Brain pericyte (primary cell): ENCODE results near the gene CCDC188.

ENCODE experiments used
- DNase-seq: peaks from one replicate; pipeline ENCODE4 v3.0.0-alpha.2; 2012; ENCODE audit warnings: low read depth, low spot score

Gene CCDC188

GRCh38 chr22:20135265-20135664 is 15.6 kb downstream of the CCDC188 start:
- DNase-seq = no peak

DNA sequence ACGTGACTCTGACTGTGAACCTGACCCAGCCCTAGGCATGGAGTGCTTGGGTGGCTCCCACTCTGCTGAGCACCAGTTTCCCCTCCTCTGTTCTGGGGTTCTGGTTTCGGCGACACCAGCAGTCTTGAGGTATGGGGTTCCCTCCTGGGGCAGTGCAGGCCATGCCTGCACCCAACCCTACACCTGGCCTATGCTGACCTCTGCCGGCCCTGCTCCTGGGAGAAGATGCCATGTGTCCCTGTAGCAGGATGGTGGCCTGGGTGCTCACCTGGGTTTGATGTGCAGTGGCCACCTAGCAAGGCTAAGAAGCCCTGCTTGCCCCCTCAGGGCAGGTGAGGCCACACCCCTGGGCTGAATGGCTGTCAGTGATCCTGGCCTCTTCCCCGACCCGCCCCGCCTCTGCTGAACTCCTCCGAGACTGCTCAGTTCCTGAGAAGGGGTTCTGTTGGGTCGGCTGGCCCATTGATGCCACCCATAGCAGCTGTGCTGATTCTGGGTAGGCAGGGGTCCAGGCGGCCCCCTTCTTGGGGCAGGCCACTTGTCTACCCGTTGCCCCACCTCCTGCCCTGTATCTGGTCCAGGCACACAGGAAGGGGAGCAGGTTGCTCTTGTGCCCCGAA is 16.8 kb downstream of the CCDC188 start:
- no peak for DNase-seq

GRCh38 chr22:20132686-20133246 is 18.1 kb downstream of the CCDC188 start:
- DNase-seq = no peak

GRCh38 chr22:20131859-20132685 is 18.8 kb downstream of the CCDC188 start:
- no peak for DNase-seq

DNA sequence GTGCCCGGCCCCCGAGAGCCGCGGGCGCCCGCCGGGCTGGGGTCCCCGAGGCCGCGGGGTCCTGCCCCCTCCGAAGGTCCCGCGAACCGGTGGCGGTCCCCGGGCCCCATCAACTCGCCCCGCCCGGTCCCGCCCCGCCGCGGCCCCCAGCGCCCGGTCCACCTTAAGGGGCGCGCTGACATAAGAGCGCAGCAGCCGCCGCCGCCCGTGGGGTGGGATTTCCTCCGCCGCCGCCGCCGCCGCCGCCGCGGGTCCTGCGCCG is 19.3 kb downstream of the CCDC188 start, which contains the start of gene ZDHHC8:
ZDHHC8 (plus strand) TSS at position 208 of the 262 bp plus-strand sequence. CDS start 144 bp downstream, outside the sequence.
- no peak for DNase-seq

GRCh38 chr22:20130731-20131596 is 19.9 kb downstream of the CCDC188 start:
- DNase-seq = no peak

DNA sequence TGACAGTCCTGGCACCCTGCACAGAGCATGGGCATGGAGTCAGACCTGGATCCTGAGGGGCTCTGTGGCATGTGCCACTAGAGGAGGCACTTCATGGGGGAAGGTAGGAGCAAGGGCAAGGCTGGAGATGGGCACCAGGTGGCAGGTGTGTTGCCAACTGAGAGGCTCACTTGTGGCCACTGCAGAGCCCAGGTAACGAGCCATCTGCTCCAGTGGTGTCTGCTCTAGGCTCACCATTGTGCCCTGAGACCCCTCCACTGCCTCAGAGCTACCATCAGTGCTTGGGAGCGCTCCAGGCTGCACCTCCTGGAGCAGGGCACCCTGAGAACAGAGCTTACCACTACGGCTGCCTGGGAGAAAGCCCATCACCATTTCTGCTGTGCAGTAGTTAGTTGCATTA is 20.5 kb downstream of the CCDC188 start:
- DNase-seq = no peak

GRCh38 chr22:20129747-20130014 is 21.2 kb downstream of the CCDC188 start:
- DNase-seq = no peak

DNA sequence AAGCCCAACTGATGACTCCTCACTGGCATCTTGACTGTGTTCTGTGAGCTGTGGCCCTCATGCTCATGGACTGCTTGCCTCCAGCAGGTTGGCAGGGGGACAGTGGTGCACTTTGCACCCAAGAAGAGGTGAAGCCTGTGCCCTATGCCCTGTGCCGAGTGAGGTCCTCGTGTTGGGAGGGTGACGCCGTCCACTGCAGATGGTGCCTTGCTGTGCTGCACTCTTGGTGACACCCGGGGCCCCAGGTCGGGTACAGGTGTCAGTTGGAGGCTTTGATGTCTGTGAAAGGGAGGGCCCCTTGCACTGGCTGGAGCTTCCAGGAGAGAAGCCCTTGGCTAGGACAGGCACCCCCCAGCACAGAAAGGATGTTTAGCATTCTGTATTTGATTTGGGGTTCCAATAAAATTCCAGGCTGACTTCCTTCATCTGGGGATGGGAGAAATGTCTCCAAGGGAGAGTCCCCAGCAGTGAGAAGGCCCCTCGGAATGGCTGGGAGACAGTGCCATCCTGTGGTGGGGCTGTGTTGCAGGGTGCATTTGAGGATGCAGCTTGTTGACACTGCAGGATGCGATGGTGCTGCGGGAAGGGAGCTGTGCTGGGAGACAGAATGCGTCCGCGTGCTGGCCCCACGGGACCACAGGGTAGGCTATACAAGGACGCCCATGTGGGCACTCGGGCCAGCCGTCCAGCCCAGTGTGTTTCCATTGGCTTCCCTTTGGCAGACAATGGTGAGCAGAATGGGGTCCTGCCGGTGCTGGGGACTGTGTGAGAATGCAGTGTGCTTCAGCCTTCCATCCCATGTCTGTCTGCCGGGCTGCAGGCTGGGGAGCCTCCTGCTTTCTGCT is 21.7 kb downstream of the CCDC188 start:
- no peak for DNase-seq

GRCh38 chr22:20128619-20128901 is 22.3 kb downstream of the CCDC188 start:
- DNase-seq = no peak

DNA sequence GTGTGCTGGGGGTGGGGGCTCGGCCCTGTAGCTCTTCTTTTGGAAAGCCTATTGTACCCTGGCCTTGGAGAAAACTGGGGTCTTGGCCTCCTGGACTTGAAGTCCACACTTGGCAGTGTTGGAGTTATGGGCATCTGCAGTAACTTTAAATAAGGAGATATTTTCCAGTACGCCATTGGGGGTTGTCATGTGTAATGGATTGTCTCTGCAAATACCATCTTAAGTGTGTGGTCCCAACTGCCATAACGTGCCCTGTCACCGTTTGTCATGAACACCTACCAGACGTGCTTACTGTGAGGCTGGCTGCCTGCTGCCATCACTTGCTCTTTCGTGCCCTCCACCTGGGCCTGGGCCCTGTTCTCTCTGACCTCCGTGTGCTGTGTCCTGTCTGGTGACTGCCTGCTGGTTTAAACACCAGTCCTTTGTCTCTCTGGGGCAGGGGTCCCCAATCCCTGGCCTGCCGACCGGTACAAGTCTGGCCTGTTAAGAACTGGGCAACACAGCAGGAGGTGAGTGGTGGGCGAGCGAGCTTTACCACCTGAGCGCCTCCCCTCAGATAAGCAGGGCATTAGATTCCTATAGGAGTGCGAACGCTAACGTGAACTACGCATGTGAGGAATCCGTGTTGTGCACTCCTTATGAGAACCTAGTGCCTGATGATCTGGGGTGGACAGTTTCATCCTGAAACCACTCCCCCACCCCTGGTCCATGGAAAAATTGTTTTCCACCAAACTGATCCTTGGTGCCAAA is 22.8 kb downstream of the CCDC188 start:
- DNase-seq = no peak

- DNase-seq = no peak
These were observed 23.5 kb downstream of the CCDC188 start for GRCh38 chr22:20127318-20127868.

DNA sequence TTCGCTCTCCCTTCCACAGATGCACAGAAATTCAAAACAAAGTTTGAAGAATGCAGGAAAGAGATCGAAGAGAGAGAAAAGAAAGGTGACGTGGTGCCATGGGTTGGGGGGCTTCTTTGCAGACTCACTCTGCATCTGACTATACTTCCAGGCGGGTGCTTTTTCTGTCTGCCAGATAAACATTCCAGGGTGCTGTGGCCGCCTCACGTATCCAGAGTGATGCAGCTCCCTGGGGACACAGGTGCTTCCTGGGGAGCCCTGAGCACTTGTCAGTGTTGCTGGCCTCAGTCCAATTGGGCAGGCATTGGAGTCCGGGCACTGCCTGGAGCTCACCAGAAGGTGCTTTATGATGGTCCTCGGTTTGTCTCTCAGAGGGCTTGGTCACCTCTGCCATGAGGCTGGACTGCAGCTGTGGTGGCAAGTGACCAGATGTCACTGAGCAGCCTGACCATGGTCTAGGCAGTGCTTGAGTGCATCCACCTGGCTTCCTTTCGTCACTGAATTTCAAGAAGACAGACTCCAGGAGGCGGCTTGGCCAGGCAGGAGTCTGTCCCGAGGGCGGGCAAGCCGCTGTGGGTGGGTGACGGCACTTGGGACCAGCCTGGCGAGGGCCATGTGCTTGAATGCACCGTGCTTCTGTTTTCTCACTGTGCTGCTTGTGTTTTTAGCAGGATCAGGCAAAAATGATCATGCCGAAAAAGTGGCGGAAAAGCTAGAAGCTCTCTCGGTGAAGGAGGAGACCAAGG is 24.4 kb downstream of the CCDC188 start:
- no peak for DNase-seq

DNA sequence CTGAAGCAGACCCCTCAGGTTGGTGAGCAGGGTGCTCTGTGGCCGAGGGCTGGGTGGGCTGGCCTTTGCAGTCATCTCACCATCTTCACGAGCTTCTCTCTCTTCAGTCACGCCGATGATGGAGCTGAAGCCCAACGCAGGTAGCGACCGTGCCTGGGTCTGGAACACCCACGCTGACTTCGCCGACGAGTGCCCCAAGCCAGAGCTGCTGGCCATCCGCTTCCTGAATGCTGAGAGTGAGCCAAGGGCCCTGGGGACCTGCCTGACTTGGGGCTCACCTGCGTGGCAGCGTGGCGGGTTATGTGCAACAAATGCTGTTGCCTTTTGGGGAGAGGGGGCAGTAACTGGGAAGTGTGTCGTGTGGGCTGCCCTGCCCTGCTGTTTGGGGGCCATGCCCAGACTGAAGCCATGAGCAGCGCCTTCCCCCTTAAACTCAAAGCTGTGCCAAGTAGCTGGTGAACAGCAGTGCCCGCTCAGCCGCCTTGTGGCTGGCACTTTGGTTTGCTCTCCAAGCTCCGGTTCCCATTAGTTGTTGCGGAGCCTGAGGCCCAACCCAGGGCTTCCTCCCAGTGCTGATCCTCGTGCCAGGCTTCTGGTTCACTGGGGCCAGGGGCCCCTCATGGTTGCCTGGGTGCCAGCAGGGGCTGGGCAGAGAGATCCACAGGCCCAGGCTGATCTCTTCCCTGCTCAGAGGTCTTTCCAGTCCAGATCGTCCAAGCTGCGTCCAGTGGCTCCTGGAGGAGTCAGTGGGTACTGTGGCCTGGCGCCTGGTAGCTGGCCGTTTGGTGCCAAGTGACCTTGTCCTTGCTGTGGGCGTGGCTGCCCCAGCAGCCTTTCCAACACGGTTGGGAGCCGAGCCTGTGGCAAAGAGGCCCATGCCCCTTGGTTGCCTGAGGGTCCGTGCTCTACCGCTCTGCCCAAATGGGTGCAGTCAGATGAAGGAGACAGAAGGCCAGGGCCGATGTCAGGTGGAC is 25.4 kb downstream of the CCDC188 start:
- no peak for DNase-seq

DNA sequence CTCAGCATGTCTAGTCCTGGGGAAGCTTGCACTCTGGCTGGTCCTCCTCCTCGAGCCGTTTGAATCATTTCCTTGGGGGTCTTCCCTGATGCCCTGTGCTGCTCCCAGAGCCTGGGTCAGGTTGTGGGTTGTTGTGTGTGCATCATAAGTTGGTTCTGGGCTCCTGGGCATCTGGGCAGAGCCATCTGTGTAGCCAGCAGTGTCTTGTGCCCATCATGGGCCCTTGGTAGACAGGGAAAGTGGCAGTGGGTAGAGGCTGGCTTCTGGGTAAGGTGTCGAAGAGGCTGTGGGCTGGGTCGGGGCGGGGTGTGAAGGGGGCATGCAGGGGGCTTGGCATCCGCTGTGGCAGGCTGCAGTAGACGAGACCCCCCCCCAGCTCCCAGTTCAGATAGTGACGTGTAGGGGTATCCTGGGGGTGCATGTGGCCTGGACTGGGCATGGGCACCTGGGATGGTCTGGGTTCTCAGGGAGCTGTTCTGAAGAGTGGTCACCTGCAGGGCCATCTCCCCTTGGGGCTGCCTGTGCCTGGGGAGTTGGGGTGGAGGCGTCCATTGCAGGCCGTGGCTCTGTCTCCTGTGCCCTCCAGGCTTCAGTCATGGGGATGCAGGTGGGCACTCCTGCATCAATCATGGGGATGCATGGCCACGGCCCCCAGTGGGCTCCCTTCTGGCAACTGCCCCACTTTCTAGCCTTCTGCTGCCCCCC is 26.6 kb downstream of the CCDC188 start:
- no peak for DNase-seq

DNA sequence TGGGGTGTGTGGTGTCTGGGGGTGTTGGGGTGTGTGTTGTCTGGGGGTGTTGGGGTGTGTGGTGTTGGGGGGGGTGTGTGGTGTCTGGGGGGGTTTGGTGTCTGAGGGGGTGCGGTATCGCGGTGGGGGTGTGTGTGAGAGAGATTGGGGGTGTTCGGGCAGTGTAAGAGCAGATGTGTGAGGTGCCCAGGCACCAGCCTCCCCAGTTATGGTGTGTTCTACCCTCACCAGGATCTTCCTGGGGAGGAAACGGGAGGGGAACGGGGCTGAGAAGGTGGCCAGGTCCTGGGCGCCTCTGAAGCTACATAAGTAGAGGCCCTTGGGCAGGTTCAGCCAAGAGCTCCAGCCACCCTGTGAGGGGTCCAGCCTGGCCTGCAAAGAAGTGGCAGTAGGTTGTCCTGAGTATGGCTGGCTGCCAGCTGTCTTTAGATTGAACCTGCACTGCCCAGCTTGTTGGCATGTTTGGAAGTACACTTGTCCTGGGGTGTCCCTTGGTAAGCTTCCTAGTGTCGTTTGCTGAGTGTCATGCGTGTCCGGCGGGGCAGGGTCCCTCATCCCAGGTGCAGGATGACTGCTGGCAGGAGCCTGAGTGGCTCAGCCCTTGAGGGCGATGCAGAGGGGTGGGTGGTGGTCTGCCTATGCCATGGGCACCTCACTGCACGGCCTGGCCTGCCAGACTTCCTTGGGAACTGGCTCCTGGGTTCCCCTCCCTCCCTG is 27.3 kb downstream of the CCDC188 start:
- no peak for DNase-seq

- no peak for DNase-seq
These were observed 28.9 kb downstream of the CCDC188 start for GRCh38 chr22:20121856-20122415.
